Ovary (tissue), 9 donors: ENCODE measurements around the gene ST6GAL1. TPM values are rescaled to one million over a fixed set of nuclear protein-coding genes. Genes with fewer than 3 reads are reported as not detected.

Experiments
- DNase-seq, 5 donors: peaks; one replicate each; pipeline ENCODE4 v3.0.0-alpha.2; 2019 to 2020
- H3K27ac ChIP-seq, 2 donors: fragments of 200-600 bp; one replicate each; pipeline versions ENCODE4 v1.5.1 to v1.8.0; 2019 to 2022
- H3K27me3 ChIP-seq: fragments of 200-600 bp; one replicate; pipeline ENCODE4 v1.8.0; 2022
- H3K36me3 ChIP-seq: fragments of 200-600 bp; sonication (generic); one replicate; pipeline ENCODE4 v1.5.1; 2019
- H3K4me1 ChIP-seq: one replicate; pipeline ENCODE4 v1.8.1; 2013; ENCODE audit warnings: mild to moderate bottlenecking, moderate library complexity; ENCODE audit not compliant: insufficient read depth
- H3K4me3 ChIP-seq: fragments of 200-600 bp; sonication (generic); one replicate; pipeline ENCODE4 v1.5.1; 2017
- H3K9me3 ChIP-seq, 2 donors: fragments of 200-600 bp in 1 of 2; sonication (generic) in 1 of 2; one replicate each; pipeline versions ENCODE4 v1.5.1 to v1.8.1; 2013 to 2019; ENCODE audit warnings: mild to moderate bottlenecking in 1 of 2, moderate library complexity in 1 of 2
- EP300 ChIP-seq: sonication (generic); formaldehyde crosslinking; IDR thresholded peaks from one replicate; pipeline ENCODE4 v1.6.1; 2017; ENCODE audit warnings: antibody characterized with exemption
- POLR2A ChIP-seq: fragments of 450-650 bp; IDR thresholded peaks from one replicate; pipeline ENCODE4 v1.6.1; 2017; ENCODE audit warnings: antibody characterized with exemption, mild to moderate bottlenecking, moderate library complexity
- WGBS, 3 donors: extraction: QIAGEN DNeasy Blood & Tissue Kit in 1 of 3; methylation state at CpG; one replicate each; pipeline versions ENCODE4 v1.1.5 to v1.1.7; 2013 to 2017; 5-methylcytosine and 5-hydroxymethylcytosine counted together
- intact Hi-C, 4 donors: fragments of 100-400 bp; cut with DNase I; formaldehyde crosslinking; loops; one replicate each; pipeline versions ENCODE4 v1.11.0 to v1.15.1; 2022 to 2023
- polyA plus RNA-seq, 2 donors: library from polyadenylated mRNA; stranded (reverse); fragments of 200-250 nt in 1 of 2; fragments of 350-450 nt in 1 of 2; fragmentation: Illumina TruSeq in 1 of 2; extraction: RNeasy Lipid Tissue Mini Kit (QIAGEN cat#74804) in 1 of 2; gene quantifications; one replicate each; pipeline ENCODE4 v1.2.3, GENCODE V29; 2013 to 2014
- total RNA-seq, 7 donors: library from RNA; depleted of rRNA in 2 of 7; stranded (reverse); fragments of >200 nt in 2 of 7; fragmentation: NEBNext Ultra II Directional in 3 of 7; extraction: Animal tissue kit (Norgen Biotek cat#: 25700) in 3 of 7; gene quantifications; one replicate each; pipeline versions ENCODE4 v1.1.0 to v1.2.4, GENCODE V29; 2016 to 2023
- TF ChIP-seq, protein P1 (sequence below), 3 donors: fragments of 450-650 bp in 2 of 3; fragments of 200-600 bp in 1 of 3; IDR thresholded peaks; one replicate each; pipeline versions ENCODE4 v1.5.1 to v1.8.0; 2016 to 2022; ENCODE audit warnings: antibody characterized with exemption in 3 of 3, mild to moderate bottlenecking in 1 of 3
- donor health status: DM: no; HTN: no; CAD: no; lungs with moderate emphysema.
- donor health status: DM: no; HTN: no; CAD: no.
- donor health status: Bipolar disorder and iron deficiency.
- donor health status: DM: yes; HTN: yes; CAD: no.
- donor health status: DM: no; HTN: no; CAD: no.
- donor health status: DM: yes; HTN: yes; CAD: no.

ST6GAL1 gene
- total and polyA plus RNA-seq, 9 donors = 10.6 to 55.2 (median 28.1) TPM

DNA sequence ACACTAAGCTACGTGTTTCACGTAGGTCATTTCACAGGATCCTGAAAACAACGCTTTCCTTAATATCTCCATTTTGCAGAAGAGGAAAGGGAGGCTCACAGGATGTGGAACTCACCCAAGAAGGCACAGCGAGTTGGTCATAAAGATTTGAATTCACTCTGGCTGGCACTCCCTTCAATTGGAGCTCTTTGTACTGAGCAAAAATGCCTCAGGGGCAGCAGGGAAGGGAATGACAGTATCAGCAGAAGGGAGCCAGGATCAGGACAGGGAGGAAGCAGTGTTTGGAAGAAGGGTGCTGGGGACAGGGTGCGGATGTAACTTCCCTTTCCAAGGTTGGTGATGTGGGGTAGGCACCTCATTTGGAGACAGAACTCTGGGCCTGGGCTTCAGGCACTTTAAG, 1.1 kb upstream of the ST6GAL1 start:
- intact Hi-C loops = no loop called here
- Histone ChIP-seq H3K27ac (no peak overlapping the region), H3K4me3 (no peak overlapping the region), H3K27me3 (no peaks in the 10 kb centered on the region), H3K36me3 (no peaks in the 10 kb centered on the region), H3K4me1 (peaks cover 4% of the 10 kb centered on the region), H3K9me3 (no peaks in the 10 kb centered on the region)
- 87 to 91% (median 88%) methylated on average over 5 of the region's 5 CpGs for WGBS, 3 donors
- TF ChIP-seq POLR2A = no peak
- TF ChIP-seq, protein P1, sequence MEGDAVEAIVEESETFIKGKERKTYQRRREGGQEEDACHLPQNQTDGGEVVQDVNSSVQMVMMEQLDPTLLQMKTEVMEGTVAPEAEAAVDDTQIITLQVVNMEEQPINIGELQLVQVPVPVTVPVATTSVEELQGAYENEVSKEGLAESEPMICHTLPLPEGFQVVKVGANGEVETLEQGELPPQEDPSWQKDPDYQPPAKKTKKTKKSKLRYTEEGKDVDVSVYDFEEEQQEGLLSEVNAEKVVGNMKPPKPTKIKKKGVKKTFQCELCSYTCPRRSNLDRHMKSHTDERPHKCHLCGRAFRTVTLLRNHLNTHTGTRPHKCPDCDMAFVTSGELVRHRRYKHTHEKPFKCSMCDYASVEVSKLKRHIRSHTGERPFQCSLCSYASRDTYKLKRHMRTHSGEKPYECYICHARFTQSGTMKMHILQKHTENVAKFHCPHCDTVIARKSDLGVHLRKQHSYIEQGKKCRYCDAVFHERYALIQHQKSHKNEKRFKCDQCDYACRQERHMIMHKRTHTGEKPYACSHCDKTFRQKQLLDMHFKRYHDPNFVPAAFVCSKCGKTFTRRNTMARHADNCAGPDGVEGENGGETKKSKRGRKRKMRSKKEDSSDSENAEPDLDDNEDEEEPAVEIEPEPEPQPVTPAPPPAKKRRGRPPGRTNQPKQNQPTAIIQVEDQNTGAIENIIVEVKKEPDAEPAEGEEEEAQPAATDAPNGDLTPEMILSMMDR (IDR thresholded peaks at IDR 0.05) = no peak
- no peak for TF ChIP-seq EP300
- no peak for DNase-seq

DNA sequence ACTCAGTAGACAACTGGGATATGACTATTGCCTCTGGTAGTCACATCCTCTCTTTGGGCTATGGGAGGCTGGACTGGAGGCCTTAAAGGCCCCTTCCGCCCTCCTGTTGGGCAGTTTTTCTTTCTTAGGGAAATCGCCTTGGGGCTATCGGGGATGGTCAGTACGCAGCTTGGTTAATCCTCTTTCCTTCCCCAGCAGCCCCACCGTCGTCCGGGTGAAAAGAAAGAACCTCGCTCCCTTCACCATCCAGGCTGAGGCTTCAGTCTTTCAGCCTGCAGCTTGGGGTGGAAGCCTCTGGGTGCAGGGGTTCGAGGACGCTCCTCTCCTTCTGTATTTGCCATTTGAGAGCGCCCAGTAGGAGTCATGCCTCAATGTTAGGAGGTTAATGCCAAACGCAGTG, 641 bp upstream of the ST6GAL1 start:
- 68 to 78% (median 71%) methylated on average over 12 of the region's 12 CpGs for WGBS, 3 donors
- TF ChIP-seq, protein P1 (IDR thresholded peaks at IDR 0.05) = no peak
- TF ChIP-seq EP300 (no peak), POLR2A (no peak)
- H3K4me3 ChIP-seq = peak overlapping the region; percentile 50
- H3K27ac ChIP-seq = no peak overlapping the region
- intact Hi-C loops = loop anchor here in 1 of 4 donors (5.0 kb wide), 1 partner anchor 48 kb away; no protein-coding TSS in a partner anchor
- no peak for DNase-seq
- H3K36me3 ChIP-seq = no peaks in the 10 kb centered on the region
- no peaks in the 10 kb centered on the region for H3K9me3 ChIP-seq
- peaks cover 4% of the 10 kb centered on the region for H3K4me1 ChIP-seq
- H3K27me3 ChIP-seq = no peaks in the 10 kb centered on the region

DNA sequence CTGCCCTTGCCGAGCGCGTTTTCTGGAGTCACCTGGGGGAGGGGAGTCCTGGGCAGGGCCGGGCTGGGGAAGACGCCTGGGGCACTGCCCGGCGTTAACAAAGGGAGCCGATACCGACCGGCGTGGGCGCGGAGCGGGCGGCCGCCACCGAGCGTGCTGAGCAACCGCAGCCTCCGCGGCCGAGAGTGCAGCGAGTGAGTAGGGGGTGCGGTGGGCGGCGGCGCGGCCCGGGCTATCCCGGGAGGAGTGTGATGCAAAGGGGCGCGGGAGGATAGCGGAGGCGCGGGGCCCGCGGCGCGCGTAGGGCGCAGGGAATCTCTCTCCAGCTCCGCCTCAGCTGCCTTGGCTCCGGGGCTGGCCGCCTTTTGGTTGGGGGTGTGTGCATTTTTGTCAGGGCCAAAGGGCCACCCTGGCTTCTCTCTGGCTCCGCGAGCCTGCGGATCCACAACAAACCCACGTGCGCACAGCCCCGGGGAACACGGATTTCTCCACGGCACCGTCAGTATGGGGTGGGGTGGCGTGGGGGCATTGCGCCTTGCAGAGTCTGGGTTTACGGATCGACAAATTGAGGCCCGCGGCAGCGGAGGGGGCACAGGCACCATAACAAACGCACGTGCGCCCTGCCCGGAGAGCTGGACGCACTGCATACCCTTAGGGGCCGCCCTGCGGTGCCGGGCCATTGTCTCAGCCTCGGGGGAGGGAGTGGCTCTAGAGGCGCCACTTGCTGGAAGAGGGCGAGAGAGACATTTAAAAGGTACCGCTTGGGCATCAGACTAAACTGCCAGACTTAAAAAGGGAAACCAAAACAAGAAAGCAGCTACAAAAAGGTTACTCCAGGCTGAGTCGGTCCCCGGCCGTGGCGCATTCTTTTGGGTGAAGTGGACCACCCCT, 560 bp downstream of the ST6GAL1 start:
- no peaks in the 10 kb centered on the region for H3K9me3 ChIP-seq
- 0 to 1% (median 1%) methylated on average over 63 to 76 of the region's 76 CpGs for WGBS, 3 donors
- no peaks in the 10 kb centered on the region for H3K27me3 ChIP-seq
- H3K4me1 ChIP-seq = peaks cover 4% of the 10 kb centered on the region
- peak overlapping the region; percentile 50 for H3K4me3 ChIP-seq
- peak; percentile 20 to 52 (median 37) for DNase-seq
- H3K36me3 ChIP-seq = no peaks in the 10 kb centered on the region
- no peak for TF ChIP-seq POLR2A
- TF ChIP-seq EP300 = no peak
- TF ChIP-seq, protein P1 (IDR thresholded peaks at IDR 0.05) = no peak
- H3K27ac ChIP-seq = peak overlapping the region; percentile 30 to 53
- intact Hi-C loops = loop anchor here in 1 of 4 donors (5.0 kb wide), 1 partner anchor 46 kb away; no protein-coding TSS in a partner anchor

DNA sequence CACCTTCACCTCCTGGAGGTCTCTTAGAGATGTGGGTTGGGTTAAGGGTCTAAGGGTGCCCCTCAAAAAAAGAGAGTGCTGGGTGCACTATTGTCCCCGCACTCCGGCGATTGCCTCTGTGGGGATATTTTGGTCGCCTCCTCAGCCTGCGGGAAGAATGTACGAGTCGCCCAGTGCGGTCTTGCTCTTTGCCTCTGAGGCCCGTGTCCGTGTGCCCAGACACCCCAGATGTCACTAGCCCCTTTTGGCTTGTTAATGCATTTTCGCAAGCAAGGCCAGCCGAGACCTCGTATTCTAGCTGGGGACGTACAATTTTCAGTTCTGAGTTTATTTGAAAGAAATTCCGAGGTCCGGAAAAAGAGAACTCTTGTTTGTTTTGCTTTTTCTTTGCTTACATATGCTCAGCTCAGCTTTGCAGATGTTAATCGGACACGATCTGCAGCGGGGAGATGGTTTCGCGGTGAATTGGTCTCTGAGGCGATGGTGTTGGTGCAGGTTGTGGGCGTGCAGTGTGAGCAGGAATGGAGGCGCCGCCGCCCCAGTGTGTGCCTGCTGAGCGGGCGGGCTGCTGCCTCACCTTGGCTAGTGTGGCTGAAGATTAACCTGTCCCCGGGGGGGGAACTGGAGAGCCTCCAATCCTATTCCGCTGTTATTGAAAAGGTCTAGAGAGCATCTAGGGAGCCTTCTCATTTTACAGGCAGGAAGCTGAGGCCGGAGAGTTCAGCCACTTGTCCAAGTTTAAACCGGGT, 1.4 kb downstream of the ST6GAL1 start:
- Histone ChIP-seq H3K27ac (peak overlapping the region; percentile 38 to 52), H3K36me3 (no peaks in the 10 kb centered on the region), H3K9me3 (no peaks in the 10 kb centered on the region), H3K4me1 (peaks cover 4% of the 10 kb centered on the region), H3K27me3 (no peaks in the 10 kb centered on the region), H3K4me3 (peak overlapping the region; percentile 50)
- intact Hi-C loops = loop anchor here in 1 of 4 donors (5.0 kb wide), 1 partner anchor 46 kb away; no protein-coding TSS in a partner anchor
- 4 to 7% (median 5%) methylated on average over 32 of the region's 32 CpGs for WGBS, 3 donors
- peak in 2 of 5 donors; percentile 25 to 30 for DNase-seq
- TF ChIP-seq POLR2A = no peak
- TF ChIP-seq, protein P1 (IDR thresholded peaks at IDR 0.05) = no peak
- no peak for TF ChIP-seq EP300
